Retina (tissue), 1 donor: ENCODE data around the gene SMC2.

Source experiments
- DNase-seq: peaks from one replicate; pipeline ENCODE4 v3.0.0-alpha.2; 2016

The SMC2 gene

GRCh38 chr9:104108315-104108714 is 14.2 kb downstream of the SMC2 start:
- no peak for DNase-seq

DNA sequence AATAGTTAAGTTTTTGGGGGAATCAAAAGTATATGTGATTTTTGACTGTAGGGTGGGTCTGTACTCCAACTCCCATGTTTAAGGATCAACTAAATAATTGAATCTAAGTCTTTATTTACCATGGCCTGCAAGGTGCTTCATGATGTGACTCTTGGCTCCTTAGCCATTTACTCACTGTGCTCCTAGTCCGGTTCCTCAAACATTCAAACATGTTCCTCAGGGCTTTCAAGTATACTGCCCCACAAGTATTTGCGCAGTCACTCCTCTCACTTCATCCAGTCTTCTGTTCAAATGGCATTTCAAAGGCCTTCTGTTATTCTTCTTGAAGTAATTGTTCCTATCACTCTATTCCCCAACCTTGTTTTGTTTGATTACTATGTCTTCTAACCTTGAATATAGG is 16.4 kb downstream of the SMC2 start:
- DNase-seq: no peak

GRCh38 chr9:104118916-104119315 is 24.8 kb downstream of the SMC2 start:
- DNase-seq: no peak

GRCh38 chr9:104121022-104121421 is 26.9 kb downstream of the SMC2 start:
- no peak for DNase-seq

DNA sequence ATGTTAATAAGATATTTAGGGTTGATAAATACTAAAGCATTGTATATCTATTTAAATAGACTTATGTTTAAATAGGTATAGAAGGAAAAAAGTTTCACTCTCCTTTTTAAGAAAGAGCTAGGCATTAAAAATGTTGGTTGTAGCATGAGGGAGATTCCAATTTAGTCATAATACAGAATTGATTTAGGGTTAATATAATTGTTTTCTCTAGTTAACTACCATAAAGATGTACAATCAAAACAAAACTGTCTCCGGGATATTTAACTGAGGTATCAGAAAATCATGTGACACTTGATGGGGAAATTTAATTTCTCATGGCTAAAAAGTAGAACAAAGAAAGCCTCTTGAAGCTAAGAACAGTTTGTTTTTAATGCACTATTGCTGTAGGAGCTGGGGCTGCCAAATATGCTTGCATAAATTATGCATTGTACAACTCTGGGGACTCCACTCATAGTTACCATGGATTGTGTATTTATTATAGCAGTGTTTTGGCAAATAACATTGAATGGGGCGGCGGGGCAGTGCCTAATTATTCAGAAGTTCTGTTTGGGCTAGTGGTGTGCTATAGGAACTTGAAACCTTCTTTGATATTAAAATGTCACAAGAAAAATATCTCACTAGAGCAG is 44.2 kb downstream of the SMC2 start:
- DNase-seq: no peak

DNA sequence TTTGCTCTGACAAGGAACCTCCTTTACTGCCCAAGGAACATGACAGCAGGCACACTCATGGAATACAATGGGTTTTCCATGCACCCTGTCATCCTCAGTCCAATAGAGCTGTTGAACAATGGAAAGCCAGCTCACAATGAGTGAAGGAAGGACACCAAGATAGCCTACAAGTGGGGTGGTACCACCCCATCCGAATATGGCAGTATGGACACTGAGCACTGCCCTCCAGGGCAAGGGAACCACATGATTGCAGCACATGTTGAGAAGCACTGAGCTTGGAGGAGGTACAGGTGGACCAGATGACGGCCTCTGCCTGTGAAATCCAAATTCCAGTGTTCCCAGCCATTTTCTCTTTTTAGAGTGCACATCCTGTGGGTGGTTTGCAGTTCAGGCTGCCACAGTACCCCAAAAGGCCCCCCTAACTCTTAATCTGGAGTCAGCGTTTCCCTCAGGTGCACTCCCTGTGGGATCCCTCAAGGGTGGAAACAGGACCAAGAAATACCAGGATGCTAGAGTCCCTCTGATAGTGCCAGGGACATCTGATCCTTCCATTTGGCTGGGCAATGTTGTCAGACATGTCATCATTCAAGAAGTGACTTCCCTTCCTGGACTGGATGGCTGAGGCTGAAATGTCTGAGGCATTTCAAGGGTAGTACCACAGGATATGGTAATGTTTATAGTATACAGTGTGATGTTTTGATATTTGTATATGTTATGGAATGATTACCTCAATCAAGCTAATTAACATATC is 48.9 kb downstream of the SMC2 start:
- DNase-seq: no peak

- DNase-seq: no peak
Observed at GRCh38 chr9:104143550-104143910, 49.4 kb downstream of the SMC2 start.

DNA sequence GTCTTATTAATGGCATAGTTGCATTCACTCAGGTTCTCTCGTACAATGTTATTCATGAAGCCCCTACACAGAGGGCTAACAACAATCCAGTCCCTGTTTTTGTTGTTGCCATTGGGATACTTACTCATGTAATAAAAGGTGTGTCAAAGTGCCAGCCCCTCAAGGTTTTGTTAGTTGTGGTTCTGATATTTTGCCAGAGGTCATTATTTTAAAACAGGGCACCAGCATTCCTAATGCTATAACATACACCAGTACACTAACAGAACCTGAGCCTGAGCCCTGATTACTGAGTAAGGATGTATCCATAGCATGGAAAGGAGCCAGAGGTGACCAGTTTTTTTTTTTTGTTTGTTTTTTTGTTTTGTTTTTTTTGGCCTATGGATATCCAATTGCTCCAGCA is 50.2 kb downstream of the SMC2 start:
- DNase-seq: no peak

DNA sequence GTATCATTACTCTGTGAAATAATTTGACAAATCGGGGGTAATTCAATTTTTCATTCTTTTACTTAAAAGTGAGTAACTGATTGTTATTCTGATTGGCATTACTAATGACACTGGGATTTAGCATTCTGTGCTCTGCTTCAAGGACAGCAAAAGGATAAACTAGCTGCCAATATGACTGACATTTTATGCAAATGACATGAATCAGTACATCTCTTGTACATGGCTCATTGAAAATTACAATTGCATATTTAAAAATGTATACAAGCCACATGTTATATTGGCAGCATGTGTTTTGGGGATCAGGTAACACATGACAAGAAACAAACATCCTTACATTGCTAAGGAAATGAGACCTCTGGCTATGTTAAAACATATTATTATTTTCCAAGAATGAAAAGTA is 79.0 kb downstream of the SMC2 start:
- no peak for DNase-seq

- no peak for DNase-seq
Observed at GRCh38 chr9:104177003-104177611, 83.0 kb downstream of the SMC2 start.

- DNase-seq: no peak
Observed at GRCh38 chr9:104177676-104178075, 83.6 kb downstream of the SMC2 start.
